ENCODE results near the gene HOXA1.

HOXA1 gene

DNA sequence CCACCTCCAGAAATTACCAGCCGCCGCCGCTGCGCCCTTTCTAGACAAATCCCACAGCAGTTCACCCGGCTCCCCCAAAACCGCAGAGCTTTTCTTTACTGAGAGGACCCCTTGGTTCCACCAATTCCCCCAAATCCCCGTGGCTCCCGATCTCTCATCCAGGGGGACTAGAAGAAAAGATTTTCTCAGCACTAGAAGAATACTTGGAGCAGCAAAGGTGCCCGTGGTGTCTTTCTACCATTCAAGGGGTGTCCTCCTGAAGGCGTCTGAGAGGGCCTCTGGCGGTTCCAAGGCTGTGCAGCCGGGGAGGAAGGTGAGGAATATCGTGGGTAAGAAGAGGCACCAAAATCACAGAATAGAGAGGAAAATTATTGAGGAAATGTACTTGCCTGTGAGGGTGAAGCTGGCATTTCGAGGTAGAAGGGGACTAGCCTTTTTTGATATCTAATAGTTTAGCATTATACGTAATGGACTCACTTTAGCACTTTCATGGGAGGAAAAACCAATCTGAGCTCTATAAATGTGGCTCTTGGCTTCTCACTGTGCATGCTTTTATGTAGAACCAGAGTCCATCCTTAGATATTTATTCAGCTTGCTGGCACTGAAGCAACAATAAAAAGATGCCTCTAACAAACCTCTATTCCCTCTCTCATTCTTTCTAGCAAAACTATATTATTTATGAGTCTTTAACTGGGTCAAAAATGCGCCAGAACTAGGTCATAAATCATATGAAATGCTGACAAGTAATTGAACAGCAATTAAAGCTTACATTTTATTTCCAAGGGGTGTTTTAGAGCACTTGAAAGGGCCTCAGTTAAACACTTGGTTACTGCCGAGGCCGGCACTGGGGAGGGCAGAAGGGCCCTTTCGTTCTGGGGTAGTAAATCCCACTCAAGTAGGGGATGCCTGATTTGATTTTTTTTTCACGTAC is 20.5 kb upstream of the HOXA1 start:
- peak; percentile 21 for DNase-seq

DNA sequence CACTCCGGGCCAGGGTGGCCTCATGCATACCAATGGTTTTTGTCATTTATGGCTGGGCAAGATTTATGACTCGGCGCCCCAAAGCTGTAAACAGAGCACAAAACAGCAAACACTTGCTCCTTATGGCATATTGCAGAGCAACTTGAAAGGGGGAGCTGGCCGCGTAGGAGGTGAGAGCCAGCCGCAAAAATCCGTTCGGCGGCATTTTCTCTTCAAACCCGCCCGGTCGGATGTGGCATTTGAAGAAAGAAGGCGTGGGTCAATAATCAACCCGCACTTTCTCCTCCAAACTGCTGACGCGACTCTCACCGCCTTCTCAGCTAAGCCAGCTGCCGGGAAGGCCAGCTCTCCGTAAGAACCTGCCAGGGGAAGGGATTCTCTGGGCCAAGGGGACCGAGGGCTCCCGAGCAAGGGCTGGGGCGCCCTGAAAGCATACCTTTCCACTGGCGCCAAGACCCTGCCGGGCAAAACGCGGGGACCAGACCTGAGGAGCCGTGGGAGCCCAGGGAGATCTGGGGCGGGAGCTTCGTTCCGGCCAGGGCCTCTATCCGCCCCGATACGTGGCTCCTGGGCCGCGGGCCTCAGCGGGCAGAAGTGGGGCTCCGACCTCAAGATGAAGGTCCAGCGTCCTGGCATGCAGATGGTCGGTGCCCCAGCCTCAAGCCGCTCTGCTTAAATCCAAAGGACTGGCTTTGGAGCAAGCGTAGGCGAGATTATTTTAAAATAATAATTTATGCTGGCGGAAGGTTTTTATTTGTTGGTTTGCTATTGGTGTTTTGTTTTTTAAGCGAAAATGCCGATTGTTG is 19.6 kb upstream of the HOXA1 start:
- peak; percentile 46 for DNase-seq

DNA sequence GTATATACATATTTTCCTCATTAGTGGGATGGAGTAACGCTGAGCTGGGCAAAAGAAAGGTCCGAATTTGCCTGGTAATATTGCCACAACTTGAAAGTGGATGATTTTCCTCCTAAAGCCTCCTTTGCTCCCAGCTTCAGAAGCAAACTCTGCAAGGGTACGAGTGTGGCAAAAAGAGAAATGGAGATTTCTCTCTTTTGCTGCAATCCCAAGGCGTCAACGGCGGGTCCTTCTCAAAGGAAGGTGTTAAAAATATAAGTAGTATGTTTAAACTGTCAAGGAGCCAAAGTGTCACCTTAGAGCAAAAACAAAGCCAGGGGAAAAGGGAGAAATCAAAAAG is 19.1 kb upstream of the HOXA1 start:
- DNase-seq = no peak

DNA sequence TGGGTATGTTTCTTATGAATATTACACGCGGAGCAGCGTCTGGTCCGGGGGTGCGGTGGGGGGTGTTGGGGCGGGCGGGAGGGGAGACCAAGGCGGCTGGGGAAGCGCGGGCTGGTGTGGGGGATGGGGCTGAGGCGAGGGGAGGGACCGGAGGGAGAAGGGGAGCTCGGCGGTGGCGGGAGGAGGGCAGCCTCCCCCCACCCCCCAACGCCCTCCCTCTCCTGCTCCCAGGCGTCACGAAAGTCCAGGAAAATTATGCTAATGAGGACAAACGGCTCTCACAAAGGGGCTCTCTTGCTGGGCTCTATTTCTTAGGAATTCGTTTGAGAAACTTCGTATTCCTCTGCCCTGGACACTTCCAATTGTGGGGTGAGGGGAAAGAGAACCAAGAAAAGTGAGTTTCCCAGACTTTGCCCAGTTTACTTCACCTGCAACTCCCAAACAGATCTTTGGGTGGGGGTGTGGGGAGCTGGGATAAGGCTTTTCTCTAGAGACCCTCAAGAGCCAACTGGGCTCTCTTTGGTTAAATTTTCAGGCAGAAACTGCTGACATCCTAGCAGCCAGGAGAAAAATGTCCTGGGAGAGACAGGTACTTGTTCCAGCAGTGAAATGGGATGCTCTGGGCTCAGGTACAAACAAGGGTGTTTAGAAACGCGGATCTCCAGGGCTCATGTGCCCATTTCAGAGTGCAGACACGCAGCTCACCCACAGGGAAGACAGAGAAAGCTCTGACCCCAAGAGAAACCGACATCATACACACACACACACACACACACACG is 18.4 kb upstream of the HOXA1 start:
- DNase-seq = peak; percentile 63

DNA sequence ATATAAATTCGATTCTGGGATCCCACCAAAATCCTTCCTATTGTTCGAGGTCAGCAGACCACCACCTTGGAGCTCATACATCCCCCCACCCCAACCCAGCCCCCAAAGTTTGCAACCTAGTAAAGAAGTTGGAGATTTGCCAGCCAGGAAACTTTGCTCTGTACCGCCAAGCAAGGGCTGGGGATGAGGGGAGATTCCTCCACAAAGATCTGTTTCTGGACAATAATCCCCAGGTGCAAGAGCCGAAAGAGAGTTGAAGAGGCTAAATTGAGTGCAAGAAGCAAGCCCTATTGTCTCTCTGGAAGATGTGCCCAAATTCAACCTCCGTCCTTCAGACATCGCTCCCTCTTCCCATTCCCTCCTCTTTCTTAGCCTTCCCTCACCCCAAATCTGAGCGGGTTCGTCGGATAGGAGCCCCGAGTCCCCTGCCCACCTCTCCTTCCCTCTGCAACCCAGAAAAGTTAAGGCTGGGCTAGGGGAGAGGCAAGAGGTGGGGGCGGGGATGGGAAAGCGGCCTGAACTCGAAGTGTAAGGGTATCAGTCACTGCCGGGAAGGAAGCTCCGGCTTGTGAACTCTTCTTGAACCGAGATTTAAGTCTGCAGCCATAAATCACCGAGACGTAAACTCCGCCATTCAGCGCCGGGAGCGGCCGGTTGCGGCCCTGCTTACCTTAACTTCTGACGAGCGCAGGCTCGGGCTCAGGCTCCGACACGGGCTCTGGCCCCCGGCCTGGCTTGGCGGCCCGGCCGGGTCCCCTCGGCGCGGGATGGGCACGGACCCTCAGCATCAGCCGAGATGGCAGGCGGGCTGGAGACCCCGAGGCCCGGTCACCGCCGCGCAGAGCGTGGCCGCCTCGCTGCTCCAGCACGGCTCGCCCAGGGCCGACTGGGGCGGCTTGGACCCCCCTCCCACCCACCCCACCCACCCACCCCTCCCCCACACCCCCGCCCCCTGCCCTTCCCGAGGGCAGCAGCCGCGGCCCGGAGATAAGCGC is 17.5 kb upstream of the HOXA1 start:
- DNase-seq = peak; percentile 79

DNA sequence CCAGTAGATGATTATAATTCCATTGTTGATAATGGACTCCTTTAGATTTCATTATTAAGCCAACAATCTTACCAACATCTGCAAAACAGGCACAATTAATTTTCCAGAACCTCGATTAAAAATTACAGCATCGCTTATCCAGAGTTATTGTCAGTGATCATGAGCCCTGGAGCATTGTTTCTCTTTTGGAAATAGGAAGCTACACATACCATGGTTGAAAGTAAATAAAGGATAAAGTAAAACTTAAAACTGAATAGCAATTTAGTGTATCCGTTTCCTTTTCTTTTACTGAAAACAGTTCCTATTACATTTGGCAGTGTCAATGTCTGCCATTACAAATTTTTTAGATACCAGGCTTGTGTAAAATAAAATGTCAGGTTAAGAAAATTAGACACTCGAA is 16.6 kb upstream of the HOXA1 start:
- DNase-seq = no peak

DNA sequence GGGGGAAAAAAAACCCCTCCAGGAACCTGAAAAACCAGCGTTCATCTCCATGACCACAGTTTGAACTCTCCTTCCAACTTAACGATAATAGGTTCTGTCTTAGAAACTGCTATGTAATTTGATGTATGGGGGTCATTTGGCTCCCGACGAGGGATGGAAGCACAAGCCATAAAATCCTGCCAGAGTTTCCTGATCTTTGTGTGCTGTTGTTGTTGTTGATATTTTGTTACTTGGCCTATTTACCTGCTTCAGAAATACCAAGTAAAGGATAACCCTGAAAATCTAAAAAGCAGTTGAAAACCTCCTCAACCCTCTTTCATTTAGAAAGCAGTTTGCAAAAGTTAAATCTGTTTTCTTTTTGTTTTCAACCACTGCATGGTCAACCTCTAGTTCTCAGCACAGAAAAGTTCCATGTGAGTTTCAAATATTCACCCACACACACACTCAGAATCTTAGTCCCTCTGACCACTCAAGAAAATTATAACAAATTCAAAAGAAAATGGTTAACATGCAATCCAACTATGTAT is 16.0 kb upstream of the HOXA1 start:
- no peak for DNase-seq

DNA sequence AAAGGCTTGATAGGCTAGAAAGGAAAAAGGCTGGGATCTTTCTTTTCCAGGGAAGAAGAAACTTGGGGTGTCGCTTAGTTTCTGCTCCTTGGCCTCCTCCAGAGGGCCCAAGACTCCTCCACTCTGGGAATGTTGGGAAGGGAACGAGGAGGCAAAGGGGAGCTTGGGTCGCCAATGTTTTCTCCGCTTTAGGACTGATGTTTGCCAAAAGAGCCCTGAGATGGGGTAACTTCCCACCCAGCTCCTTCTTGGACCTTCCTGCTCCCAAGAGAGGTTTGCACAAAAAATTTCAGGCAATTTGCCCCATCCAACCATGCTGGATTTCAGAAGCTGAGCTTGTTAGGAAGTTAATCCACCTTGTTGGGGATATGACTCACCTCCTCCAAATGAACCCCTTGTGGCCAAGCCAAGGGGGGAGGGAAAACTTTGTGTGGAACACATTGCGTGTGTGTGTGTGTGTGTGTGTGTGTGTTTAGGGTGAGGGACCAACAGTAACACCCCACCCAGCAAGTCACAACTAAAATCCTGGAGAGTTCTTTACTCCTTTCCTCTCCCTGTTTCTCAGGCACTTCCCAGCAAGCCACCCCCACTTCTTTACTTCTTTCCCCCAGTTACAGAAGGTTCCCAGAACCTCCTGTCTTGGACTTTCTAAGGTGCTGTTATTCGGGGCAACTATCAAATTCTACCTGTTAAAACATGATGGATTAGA is 15.4 kb upstream of the HOXA1 start:
- peak; percentile 50 for DNase-seq

DNA sequence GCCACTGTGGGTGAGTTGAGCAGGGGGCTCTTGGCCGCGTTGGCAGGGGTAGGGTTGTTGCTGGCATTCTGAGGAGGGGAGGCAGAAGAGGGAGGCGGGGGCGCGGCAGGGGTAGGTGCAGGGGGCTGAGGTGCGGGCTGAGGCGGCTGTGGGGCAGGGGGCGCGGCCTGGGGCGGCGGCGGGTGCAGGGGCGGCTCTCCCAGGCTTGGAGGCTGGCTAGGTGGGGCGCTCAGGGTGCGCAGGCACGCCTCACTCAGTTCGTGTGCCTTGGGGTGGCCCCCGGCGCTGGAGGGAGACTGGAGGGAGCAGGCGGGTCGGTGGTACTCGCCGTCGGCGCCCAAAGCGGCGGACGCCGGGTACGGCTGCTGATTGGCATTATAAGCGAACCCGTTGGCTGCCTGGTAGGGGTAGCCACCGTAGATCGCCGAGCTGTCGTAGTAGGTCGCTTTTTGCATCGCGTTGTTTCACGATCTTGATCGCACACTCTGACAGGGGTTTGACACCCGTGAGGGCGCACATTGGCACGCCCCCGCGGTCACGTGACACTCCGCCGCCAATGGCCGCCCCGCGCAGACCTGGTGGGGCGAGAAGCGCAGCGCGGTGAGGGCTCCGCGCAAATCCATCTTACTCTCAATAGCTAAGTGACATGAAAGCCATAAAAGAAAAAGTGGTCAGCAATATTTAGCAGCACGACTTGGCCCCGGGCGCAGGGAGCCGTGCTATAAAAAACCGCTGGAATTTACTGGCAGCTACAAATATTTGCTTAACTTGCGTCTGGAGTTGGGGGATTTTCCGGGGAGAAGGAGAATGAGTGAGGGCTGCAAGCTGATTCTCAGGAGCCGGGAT is 14.6 kb upstream of the HOXA1 start:
- DNase-seq = peak; percentile 80

DNA sequence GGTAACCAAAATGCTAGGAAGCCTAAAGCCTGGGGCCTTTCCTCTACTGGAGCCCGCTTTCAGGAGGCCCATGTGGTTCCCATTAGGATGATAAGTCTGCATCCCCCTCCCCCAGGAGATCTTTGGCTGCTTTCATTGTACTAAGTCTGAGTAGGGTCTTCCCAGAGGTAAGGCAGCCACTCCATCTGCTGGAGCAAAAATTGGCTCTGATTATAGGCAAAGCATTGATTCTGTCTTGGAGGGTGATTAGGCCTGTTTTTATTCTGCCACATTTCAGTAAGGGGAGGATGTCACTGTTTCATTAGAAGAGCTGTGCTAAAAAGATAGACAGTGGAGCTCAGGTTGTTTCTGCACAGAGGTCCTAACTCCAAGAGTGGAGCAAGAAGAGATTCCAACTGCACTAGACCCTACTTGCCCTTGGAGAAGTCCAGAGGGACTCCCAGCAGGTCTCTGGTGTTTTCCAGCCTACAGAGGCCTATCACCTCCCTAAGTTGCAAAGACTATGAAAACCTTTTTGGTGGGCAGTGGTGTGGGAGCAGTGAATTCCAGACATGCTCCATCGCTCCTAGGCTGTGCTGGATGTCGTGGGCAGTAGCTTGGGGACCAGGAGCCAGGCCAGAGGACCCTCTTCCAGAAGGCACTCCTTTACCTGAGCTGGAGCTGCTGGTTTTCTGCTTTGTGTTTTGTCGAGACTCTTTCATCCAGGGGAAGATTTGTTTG is 13.8 kb upstream of the HOXA1 start:
- peak; percentile 48 for DNase-seq

DNA sequence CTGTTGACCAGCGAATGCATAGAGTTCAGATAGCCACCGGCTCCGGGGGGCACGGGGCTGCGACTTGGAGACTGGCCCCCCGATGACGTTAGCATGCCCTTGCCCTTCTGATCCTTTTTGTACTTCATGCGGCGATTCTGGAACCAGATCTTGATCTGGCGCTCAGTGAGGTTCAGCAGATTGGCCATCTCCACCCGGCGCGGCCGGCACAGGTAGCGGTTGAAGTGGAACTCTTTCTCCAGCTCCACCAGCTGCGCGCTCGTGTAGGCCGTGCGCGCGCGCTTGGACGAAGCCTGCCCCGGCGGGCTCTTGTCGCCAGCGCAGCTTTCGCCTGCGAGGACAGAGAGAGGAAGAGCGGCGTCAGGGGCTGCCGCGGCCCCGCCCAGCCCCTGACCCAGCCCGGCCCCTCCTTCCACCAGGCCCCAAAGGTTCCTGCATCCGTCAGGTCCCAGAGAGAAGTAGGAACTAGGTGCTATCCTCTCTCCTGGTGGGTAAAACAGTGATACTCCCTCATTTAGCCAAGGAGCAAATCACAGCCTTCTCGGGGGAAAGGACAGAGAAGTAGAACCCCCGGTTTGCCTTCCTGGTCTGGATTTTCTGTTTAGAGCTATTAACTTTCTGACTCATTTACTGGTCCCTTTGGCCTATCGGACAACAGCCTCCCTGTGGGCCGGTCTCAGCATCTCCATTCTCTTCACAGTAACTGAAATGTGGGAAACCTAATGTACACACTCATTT is 12.8 kb upstream of the HOXA1 start:
- DNase-seq = peak; percentile 43

DNA sequence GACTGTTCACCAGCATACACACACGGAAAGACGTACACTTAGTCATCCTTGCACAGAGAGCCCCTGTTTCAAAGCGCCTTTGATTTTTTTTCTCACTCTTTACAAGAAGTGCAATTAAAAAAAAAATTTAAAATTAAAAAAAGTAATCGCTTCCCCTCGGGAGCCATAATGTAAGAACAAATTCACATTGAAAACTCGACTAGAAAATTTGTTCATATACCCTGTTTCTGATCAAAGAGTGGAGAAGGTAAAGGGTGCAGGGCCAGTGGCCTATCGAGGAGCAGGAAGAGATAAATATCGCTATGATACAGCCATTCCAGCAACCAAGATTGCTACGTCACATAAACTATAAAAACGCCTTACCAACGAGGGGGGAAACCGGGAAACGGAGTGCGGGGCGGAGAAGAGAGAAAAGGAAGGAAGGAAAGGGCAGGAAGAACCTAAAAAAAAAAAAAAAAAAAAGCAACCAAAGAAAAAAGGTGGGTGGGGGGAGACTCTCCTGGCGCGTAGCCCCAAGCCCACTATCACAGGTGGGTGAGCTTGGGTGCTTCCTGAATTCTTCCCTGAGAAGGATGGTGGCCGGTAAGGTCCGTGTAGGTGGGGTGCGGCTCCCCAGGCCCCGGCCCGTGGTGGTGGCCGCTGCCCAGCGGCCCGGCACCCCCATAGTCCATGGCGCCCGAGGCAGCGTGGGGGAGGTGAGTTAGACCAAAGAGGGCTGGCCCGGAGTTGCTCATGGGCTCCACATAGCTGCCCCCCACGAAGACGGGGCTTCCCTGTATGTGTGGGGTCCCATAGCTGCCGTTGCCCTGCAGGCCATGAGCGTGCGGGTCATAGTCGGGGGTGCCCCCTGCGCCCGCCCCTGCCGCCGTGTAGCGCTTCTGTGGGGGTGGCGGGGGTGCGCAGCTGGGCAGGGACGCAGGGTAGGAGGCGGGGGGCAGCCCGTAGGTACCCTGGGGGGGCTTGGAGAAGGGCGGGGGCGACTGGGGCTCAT is 11.9 kb upstream of the HOXA1 start:
- DNase-seq = no peak

DNA sequence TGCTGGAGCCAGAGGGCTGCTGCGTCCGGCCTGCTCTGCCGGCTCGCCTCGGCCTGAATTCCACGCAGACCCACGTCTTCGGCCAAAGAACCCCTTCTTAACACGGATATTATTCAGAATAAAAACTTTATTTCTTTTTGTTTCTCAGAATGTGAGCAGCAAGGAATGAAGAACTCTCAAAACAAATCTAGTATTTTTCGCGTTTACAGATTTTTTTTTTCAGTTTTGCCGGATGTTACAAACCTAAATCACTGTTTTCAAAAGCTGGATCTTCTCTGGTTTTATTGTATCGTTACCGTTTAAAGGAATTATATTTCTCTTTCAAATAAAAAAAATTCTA is 11.1 kb upstream of the HOXA1 start:
- DNase-seq = no peak

DNA sequence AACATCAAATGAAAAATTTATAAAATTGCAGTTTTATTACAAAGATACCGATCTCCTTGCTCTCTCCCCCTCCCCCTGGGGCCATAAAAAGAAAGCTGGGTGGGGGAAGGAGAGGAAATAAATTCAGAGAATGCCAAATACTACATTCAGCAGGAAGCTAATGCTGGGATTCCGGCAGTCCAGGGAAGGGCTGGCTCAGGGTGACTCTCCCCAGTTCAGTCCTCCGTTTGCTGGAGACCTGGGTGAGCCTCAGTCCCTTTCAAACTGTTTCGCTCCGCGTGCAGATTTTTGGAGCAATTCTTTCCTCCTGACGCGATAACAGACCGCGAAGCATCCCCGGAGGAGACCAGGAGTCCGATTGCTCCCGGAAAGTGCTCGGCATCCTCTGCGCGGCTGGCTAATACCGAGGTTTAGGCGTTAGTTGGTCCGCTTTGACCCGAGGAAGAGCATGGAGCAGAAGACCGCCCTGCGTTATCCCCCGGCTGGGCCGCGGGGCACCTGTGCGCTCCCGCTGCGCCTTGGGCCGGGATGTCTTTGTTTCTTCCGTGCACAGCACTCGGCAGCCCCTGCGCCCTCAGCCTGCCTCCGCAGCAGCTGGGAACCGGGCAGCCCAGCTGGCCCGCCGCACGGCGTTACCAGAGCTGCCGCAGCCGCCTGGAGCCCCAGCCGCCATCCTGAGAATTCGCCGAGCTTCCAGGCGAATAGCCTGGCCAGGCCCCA is 10.5 kb upstream of the HOXA1 start:
- peak; percentile 63 for DNase-seq

DNA sequence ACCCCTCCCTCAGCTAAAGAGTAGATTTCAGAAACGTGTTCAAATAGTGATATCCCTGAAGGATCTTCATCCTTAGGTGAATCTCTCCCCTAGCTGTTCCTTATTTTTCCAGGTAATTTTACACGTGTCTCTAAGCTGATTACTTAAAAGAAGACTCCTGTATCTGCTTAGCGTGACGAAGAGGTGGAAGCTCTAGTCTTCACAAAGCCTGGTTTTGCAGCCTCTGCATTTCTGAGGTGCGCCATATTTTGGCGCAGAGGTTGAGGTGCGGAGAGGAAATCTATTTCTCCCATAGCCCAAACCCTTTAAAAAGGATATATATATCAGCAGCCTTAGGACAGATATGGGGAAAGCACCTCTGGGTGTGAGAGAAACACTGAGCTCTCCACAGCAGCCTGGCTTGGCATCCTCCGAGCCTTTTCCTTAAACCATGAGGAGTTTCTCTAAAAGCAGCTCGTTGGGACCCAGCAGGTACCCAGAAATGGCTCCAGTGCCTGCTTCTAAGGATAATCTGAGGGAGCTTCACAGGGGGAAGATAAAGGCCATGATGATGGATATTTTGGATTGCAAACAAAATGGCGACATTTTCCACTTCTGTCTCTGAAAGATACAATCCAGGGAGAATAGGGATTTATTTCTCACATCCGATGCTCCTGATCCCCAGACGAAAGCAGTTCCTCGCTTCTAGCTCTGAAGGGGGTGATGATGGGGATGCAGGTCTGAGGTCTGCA is 9.7 kb upstream of the HOXA1 start:
- DNase-seq = no peak
